K562 (cell line): ENCODE measurements around the gene ANO7.

Source experiments
- BRF1 ChIP-seq: IDR thresholded peaks from 3 replicates; pipeline ENCODE4 v1.6.1; 2011; ENCODE audit warnings: borderline replicate concordance, mild to moderate bottlenecking; ENCODE audit not compliant: insufficient read length; ENCODE audit errors: extremely low read depth
- JUND ChIP-seq, 2 experiments: IDR thresholded peaks; 2 replicates in 1 of 2; 3 replicates in 1 of 2; pipeline ENCODE4 v1.6.1; 2011; ENCODE audit warnings: borderline replicate concordance in 2 of 2, low read depth in 2 of 2, low read length in 2 of 2, improper control_type of control experiment in 1 of 2, missing biosample characterization in 1 of 2, missing genetic modification characterization in 1 of 2, missing genetic modification reagents in 1 of 2
- MGA ChIP-seq: fragments of 450-650 bp; IDR thresholded peaks from 2 replicates; pipeline ENCODE4 v1.6.1; 2016; ENCODE audit warnings: mild to moderate bottlenecking, moderate library complexity

GRCh38 chr2:241187101-241187917 lies 1.2 kb upstream of the ANO7 start:
- TF ChIP-seq BRF1 = no peak
- TF ChIP-seq JUND (IDR thresholded peaks at IDR 0.05; ENCODE audit: borderline replicate concordance, low read depth, low read length) = no peak
- no peak for TF ChIP-seq JUND (tag; IDR thresholded peaks at IDR 0.05; ENCODE audit: borderline replicate concordance, low read depth, low read length)
- no peak for TF ChIP-seq MGA
